CD4-positive, alpha-beta T cell treated with Interferon alpha-2 for 1 hour (primary cell): ENCODE measurements around the gene SCRN1.
A peak's percentile ranks its signal among the peaks of the same experiment; 100 is the strongest.

Source experiments
- DNase-seq, 2 donors: peaks; one replicate each; pipeline ENCODE4 v3.0.0-alpha.2; 2020 to 2022

Gene SCRN1

DNA sequence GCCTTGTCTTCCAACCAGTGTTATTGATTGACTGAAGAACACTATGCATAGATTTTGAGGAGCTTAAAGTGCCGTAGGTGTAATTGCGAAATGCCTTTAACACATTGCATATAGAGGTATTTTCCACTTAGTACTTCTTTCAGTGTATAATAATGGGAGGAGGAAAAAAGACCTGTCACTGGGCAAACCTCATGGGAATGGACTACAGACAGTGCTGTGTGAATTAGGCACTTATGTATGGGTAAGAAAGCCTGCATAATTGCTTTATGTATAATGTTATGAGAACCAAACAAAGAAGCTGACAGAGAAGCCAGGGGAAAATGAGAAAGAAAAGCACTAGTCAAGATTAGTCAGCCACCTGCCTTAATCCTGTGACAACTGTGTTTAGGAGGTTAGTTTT is 12.4 kb upstream of the SCRN1 start:
- no peak for DNase-seq

DNA sequence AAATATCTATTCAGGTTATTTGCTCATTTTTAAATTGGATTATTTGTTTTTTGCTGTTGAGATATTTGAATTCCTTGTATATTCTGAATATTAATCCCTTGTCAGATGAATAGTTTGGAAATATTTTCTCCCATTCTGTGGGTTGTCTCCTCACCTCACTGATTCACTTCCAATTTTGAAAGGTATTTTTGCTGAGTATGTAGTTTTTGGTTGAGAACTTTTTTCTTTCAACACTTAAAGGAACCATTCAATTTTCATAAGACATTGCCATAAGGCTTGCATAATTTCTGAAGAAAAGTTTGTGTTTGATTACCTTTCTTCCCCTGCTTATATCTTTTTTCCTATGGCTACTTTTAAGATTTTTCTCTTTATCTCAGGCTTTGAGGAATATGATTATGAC is 8.9 kb upstream of the SCRN1 start:
- DNase-seq = no peak

DNA sequence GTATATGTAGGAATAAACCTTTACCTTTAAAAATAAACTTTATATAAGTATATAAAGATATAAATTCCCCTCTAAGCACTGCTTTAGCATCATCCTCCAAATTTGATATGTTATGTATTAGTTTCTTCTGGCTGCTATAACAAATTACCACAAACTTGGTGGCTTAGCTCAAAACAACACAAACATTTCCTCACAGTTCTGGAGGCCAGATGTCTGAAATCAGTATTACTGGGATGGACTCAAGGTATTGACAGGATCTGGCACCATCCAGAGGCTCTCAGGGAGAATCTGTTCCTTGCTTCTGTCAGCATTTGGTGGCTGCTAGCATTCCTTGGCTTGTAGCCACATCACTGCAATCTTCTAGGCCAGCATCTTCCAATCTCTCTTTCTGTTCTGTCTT is 6.7 kb upstream of the SCRN1 start:
- DNase-seq = no peak

DNA sequence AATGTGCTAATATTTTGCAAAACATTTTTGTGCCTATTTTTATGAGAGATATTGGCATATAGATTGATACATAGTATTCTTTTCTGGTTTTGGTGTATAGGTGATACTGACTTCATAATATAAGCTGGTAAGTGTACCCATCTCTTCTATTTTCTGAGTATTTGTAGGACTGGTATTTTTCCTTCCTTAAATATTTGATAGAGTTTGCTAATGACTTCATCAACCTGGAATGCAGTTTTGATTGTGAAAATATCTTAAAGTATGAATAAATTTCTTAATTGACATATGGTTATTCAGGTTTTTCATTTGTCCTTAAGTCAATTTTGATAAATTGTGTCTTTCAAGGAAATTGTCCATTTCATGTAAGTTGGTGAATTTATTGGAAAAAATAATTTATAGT is 6.1 kb upstream of the SCRN1 start:
- no peak for DNase-seq

DNA sequence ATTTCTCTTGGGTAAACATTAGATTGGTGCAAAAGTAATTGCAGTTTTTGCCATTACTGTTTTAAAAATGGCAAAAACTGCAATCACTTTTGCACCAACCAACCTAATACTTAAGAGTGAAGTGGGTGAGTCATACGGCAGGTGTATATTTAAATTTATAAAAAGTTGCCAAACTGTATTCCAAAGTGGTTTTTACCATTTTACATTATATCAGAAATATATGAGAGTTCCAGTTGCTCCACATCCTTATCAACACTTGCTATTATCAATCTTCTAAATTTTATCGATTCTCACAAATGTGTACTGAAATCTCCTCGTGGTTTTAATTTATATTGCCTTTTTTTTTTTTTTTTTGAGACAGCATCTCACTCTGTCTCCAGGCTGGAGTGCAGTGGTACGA is 3.5 kb upstream of the SCRN1 start:
- DNase-seq = no peak

- no peak for DNase-seq
These were observed 2.3 kb upstream of the SCRN1 start for GRCh38 chr7:29991937-29992336.

- DNase-seq = no peak
These were observed 1.3 kb upstream of the SCRN1 start for GRCh38 chr7:29990931-29991330.

- peak; percentile 14 to 24 for DNase-seq
These were observed 961 bp downstream of the SCRN1 start for GRCh38 chr7:29988424-29989256.

GRCh38 chr7:29987811-29988317 is 1.7 kb downstream of the SCRN1 start:
- DNase-seq = no peak

DNA sequence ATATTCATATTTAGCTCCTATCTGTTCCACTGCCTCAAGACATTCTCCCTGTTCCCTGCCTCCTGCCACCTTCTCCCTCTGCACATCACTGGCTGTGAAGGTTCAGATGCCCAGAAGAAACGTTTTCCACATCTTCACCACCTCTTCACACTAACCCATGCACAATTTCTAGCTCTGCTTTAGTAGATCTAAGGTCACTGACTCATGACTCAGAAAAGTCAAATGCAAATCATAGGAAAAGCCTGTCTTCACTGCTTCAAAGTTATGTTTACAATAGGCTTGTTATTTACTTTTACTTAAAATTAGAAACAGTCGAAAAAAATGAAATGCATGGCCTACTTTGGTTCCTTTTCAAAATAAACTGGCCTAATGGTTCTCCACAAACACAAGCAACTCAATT is 2.5 kb downstream of the SCRN1 start:
- DNase-seq = no peak

GRCh38 chr7:29980151-29980550 is 9.4 kb downstream of the SCRN1 start:
- DNase-seq = no peak

GRCh38 chr7:29977886-29978651 is 11.5 kb downstream of the SCRN1 start:
- no peak for DNase-seq

- no peak for DNase-seq
These were observed 12.8 kb downstream of the SCRN1 start for GRCh38 chr7:29976673-29977415.

DNA sequence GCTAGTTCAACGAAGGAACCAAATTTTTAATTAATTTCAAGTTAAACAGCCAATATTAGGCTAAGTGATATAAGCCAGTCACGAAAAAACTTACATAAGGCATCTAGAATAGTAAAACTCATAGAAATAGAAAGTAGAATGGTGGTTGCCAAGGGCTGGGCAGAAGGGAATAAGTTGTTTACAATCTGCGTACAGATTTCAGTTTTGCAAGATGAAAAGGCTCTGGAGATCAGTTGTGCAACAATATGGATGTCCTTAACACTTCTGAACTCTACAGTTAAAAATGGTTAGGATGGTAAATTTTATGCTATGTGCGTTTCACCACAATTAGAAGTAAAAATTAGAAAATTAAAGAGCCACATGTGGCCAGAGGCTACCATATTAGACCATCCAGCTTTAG is 13.3 kb downstream of the SCRN1 start:
- no peak for DNase-seq

DNA sequence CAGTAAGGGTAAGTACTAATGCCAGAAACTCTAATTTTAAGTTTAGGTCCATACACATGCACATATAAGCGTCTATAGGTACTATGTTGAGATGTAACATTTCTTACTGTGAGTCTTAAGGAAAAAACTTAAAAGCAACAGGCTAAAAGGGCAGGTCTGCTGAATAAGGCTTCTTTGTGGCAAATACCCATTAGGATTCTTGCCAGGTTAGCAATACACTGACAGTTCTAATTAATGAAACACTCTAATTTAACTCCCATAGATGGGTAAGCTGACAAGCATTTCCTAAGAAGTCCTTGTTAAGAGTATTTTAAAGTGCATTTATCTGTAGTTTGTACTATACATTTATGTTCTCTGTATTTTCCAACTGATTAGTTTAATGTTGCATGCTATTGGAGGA is 14.0 kb downstream of the SCRN1 start:
- no peak for DNase-seq

- DNase-seq = no peak
These were observed 15.3 kb downstream of the SCRN1 start for GRCh38 chr7:29974286-29974685.

GRCh38 chr7:29972315-29972669 is 17.3 kb downstream of the SCRN1 start:
- DNase-seq = no peak

DNA sequence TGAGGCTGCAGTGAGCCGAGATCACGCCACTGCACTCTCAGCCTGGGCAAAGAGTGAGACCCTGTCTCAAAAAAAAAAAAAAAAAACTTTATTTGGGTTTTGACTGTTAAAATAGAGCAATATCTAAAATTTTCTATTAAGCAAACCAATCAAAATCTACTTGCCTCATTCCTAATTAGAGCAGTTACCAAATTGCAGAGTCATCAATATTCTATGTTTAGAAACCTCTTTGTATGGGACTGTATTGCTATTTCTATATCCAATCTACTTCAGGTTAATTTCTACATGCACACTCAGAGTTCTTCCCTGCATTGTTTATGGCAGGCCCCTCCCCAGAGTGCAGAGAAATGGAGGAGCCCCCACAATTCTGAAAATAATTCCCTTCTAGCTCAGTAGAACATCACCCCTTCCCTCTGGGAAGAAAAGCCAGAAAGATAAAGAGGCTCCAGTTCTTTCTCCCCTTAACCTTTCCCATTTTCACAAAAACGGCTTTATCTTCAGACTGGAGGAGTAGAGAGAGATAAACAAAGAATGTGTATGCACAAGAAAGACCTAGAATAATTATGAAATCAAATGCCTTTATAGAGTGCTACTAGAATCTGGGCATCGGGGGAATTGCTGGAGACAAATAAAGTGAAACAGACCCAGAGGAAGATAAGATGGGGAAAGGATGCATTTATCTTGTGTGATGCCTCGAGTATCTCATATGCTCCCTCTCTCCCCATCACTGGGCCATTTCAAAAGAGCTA is 17.9 kb downstream of the SCRN1 start:
- no peak for DNase-seq

DNA sequence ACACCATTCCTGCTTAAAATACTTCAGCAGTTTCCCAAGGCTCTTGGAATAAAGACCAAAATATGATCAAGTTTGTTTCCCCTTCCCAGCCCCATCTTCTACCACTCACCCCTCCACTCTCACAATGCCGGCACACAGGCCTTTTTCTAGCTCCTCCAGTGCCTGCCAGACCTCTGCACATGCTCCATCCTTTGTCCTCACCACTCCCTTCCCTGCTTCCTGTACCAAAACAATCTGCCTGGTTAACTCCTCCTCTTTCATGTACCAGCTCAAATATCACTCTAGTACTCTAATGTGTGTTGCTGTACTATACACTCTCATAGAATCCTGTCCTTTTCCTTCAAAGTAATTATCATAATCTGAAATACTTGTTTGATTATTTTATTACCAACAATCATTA is 19.4 kb downstream of the SCRN1 start:
- DNase-seq = no peak

DNA sequence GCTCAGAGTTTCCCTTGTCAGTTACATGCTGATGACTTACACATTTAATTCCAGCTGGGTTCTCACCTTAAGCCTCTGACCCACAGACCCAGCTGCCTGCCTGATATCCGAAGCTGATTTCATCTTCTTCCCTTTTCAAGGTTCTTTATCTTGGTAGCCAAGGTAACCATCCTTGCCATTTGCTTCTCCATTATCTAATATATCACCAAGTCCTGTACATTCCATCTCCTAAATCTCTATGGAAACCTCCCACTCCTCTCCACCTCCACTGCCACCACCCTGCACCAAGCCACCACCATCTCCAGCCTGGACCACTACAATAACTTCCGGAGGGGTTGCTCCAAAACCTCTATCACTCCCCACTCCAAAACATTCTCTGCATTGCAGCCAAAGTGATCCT is 19.9 kb downstream of the SCRN1 start:
- no peak for DNase-seq

DNA sequence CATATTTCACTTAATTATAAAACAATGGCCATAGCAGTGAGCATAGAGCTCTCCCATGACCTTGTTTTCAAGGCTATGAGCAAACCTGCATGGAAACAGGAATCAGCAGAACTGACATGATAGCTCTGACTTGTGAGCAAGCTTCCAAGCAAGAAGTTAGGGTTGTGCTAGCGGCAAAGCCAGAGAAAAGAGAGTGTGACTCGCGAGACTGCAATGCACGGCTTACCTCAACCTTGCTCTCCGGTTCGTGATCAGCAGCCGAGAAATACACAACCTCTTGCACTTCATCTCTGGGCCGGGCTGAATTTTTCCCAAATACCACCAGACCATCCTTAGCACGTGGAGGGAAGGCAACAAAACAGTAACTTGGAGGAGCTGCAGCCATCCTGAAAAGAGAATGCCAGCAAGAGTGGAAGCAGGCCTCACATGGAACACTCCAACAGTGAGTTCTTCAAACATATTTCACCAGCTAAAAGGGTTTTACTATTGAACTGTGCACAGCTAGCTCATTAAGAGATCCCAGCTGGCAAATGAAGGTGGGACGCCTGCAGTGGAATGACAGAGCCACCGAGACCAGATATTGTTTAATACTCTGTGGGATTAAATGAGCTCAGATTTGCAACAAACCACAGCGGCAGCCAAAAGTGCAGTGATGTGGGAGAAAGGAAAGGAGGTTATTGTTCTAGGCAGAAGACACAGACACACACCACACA is 20.8 kb downstream of the SCRN1 start:
- no peak for DNase-seq

DNA sequence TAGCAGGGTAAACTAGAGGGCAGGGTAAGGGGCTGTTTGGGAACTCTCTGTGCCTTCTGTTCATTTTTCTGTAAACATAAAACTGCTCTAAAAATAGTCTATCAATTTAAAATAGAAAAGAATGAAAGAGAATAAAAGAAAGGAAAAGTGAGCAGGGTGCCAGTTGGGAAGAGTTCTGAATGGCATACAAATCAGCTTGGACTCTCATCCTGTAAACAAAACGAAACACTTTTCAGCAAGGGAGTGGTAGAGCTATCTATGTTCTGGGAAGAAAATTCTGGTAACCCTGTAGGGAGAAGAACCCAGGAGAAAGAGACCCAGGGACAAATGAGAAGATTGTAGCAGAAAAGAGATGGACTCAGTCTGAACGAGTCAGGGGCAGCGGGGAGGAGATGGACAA is 24.6 kb downstream of the SCRN1 start:
- DNase-seq = no peak
